H1 (cell line): ENCODE measurements around the gene NKG7.

Source experiments
- ATF3 ChIP-seq: IDR thresholded peaks from 2 replicates; pipeline ENCODE4 v1.6.1; 2011; ENCODE audit warnings: low read depth, mild to moderate bottlenecking, low read length; ENCODE audit not compliant: insufficient read depth
- BCL11A ChIP-seq, 2 experiments: IDR thresholded peaks; one replicate each; pipeline ENCODE4 v1.6.1; 2011; ENCODE audit warnings: low read depth in 2 of 2, low read length in 2 of 2, mild to moderate bottlenecking in 2 of 2
- BRCA1 ChIP-seq: IDR thresholded peaks from 2 replicates; pipeline ENCODE4 v1.6.1; 2012; ENCODE audit warnings: low read depth, low read length, improper control_type of control experiment
- CHD2 ChIP-seq: IDR thresholded peaks from 2 replicates; pipeline ENCODE4 v1.6.1; 2012; ENCODE audit warnings: low read length, improper control_type of control experiment
- CTCF ChIP-seq, 3 experiments: IDR thresholded peaks; 1 replicate in 2 of 3; 2 replicates in 1 of 3; pipeline versions ENCODE4 v1.5.1 to v1.6.1; 2011; ENCODE audit warnings: low read length in 3 of 3, mild to moderate bottlenecking in 3 of 3, inconsistent platforms in 2 of 3, low read depth in 1 of 3, moderate library complexity in 1 of 3; ENCODE audit not compliant: insufficient read depth in 1 of 3; ENCODE audit errors: control extremely low read depth in 1 of 3
- GABPA ChIP-seq: IDR thresholded peaks from 2 replicates; pipeline ENCODE4 v1.6.1; 2011; ENCODE audit warnings: mild to moderate bottlenecking, low read length, moderate library complexity, borderline replicate concordance; ENCODE audit not compliant: insufficient read depth
- HDAC2 ChIP-seq, 2 experiments: fragments of 300-600 bp in 1 of 2; sonication (generic) in 1 of 2; IDR thresholded peaks; 2 replicates each; pipeline ENCODE4 v1.6.1; 2011 to 2012; ENCODE audit warnings: low read depth in 2 of 2, low read length in 2 of 2, mild to moderate bottlenecking in 2 of 2, moderate library complexity in 2 of 2, borderline replicate concordance in 1 of 2, inconsistent platforms in 1 of 2
- KDM1A ChIP-seq: fragments of 200-600, 300-600 bp; sonication (generic); IDR thresholded peaks from 2 replicates; pipeline ENCODE4 v1.7.1; 2016; ENCODE audit warnings: mild to moderate bottlenecking, low read length, borderline replicate concordance
- POLR2A ChIP-seq, 2 experiments: IDR thresholded peaks; 1 replicate in 1 of 2; 2 replicates in 1 of 2; pipeline ENCODE4 v1.6.1; 2011; ENCODE audit warnings: low read depth in 2 of 2, low read length in 2 of 2, mild to moderate bottlenecking in 2 of 2; ENCODE audit errors: control extremely low read depth in 1 of 2
- RFX5 ChIP-seq: IDR thresholded peaks from 2 replicates; pipeline ENCODE4 v1.6.1; 2011; ENCODE audit warnings: low read depth, low read length, improper control_type of control experiment, borderline replicate concordance
- SUZ12 ChIP-seq: fragments of 200-600 bp; sonication (generic); IDR thresholded peaks from 2 replicates; pipeline ENCODE4 v1.6.1; 2012; ENCODE audit warnings: mild to moderate bottlenecking, inconsistent platforms, low read length, moderate library complexity, mixed read lengths
- YY1 ChIP-seq: IDR thresholded peaks from 2 replicates; pipeline ENCODE4 v1.6.1; 2011; ENCODE audit warnings: low read depth, mild to moderate bottlenecking, low read length

GRCh38 chr19:51341066-51341465, 31.4 kb downstream of the NKG7 start:
- TF ChIP-seq CTCF (IDR thresholded peaks at IDR 0.05; ENCODE audit: control extremely low read depth in 1 of 3, insufficient read depth in 1 of 3, low read depth in 1 of 3, low read length in 3 of 3), result no peak
- no peak for TF ChIP-seq RFX5
- no peak for TF ChIP-seq ATF3
- TF ChIP-seq KDM1A, result no peak
- no peak for TF ChIP-seq GABPA
- no peak for TF ChIP-seq POLR2A (IDR thresholded peaks at IDR 0.05; ENCODE audit: control extremely low read depth in 1 of 2, low read depth in 2 of 2, low read length in 2 of 2)
- TF ChIP-seq YY1, result no peak
- TF ChIP-seq BRCA1, result no peak
- no peak for TF ChIP-seq SUZ12
- TF ChIP-seq BCL11A (IDR thresholded peaks at IDR 0.05; ENCODE audit: low read depth in 2 of 2, low read length in 2 of 2), result no peak
- TF ChIP-seq HDAC2 (IDR thresholded peaks at IDR 0.05; ENCODE audit: borderline replicate concordance in 1 of 2, low read depth in 2 of 2, low read length in 2 of 2), result no peak
- no peak for TF ChIP-seq CHD2
